Esophagus muscularis mucosa (tissue), 4 donors: ENCODE data around the gene SQSTM1.

ENCODE experiments used
- CTCF ChIP-seq, 3 experiments: fragments of 200-600 bp in 2 of 3; fragments of 450-650 bp in 1 of 3; sonication (generic) in 2 of 3; IDR thresholded peaks; one replicate each; pipeline ENCODE4 v1.5.1; 2017 to 2019; ENCODE audit warnings: antibody characterized with exemption in 3 of 3, mild to moderate bottlenecking in 2 of 3, moderate library complexity in 1 of 3
- EP300 ChIP-seq: sonication (generic); formaldehyde crosslinking; IDR thresholded peaks from one replicate; pipeline ENCODE4 v1.6.1; 2017; ENCODE audit warnings: antibody characterized with exemption
- POLR2A ChIP-seq: fragments of 450-650 bp; IDR thresholded peaks from one replicate; pipeline ENCODE4 v1.6.1; 2017; ENCODE audit warnings: antibody characterized with exemption, moderate library complexity, mild to moderate bottlenecking, low read depth

- TF ChIP-seq POLR2A (no peak), EP300 (no peak), CTCF (IDR thresholded peaks at IDR 0.05) (no peak)
Measured at GRCh38 chr5:179867476-179867875, 46.8 kb downstream of the SQSTM1 start.
